Measurements from ENCODE around the gene DDX25.

DNA sequence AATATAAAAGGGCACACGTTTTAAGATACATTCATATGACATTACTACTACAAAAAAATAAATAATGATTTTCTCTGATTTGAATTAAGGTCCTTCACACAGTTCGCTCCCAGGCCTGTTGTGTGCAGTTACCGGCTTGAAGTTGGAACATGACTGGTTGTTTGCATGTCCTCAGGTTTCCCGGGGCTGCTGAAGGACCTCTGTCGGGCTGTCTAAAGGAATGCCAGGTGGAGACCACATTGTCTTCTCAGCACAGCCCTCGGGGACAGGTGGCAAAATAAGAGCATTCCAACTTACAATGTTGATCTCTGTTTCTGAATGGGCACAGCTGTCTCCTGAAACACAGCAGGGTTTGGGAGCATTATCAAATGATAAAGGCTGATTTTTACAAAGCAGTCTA, 56.5 kb downstream of the DDX25 start:
- TF ChIP-seq SUZ12 (IDR thresholded peaks at IDR 0.05), result no peak
- no peak for TF ChIP-seq ZNF384 (IDR thresholded peaks at IDR 0.05)
- TF ChIP-seq SP1 (IDR thresholded peaks at IDR 0.05), result no peak
- TF ChIP-seq TARDBP (IDR thresholded peaks at IDR 0.05), result no peak

Data from HEK293T (cell line).